Fibroblast of villous mesenchyme (primary cell): ENCODE results near the gene DYRK4. TPM values are rescaled to one million over a fixed set of nuclear protein-coding genes. Genes with fewer than 3 reads are reported as not detected.

ENCODE experiments used
- DNase-seq: peaks from one replicate; pipeline ENCODE4 v3.0.0-alpha.2; 2010; ENCODE audit warnings: low read depth
- H3K4me3 ChIP-seq: 2 replicates; pipeline ENCODE4 v1.5.1; 2011; ENCODE audit warnings: low read depth, mild to moderate bottlenecking, low read length
- CTCF ChIP-seq: IDR thresholded peaks from 2 replicates; pipeline ENCODE4 v1.5.1; 2012; ENCODE audit warnings: low read depth, mild to moderate bottlenecking, low read length; ENCODE audit not compliant: insufficient read depth
- total RNA-seq: library from RNA; depleted of rRNA; stranded (reverse); fragments of >200 nt; gene quantifications from 2 replicates; pipeline ENCODE4 v1.2.3, GENCODE V29; 2012

Gene DYRK4
- total RNA-seq, 1 donor = 39.3 TPM

- no peak overlapping the region for H3K4me3 ChIP-seq
- DNase-seq = no peak
- TF ChIP-seq CTCF = no peak
These were observed 91.7 kb downstream of the DYRK4 start for GRCh38 chr12:4653691-4654090.

Other genes with a start within 250 kb of the DYRK4 start
- 10.3 and 20.7 TPM in 2 replicates for gene TIGAR, start 241.0 kb upstream of the DYRK4 start, total RNA-seq
- not detected in 2 replicates for gene FGF23, start 182.5 kb upstream of the DYRK4 start, total RNA-seq
- not detected in 2 replicates for gene FGF6, start 116.4 kb upstream of the DYRK4 start, total RNA-seq
- gene RAD51AP1, start 23.3 kb upstream of the DYRK4 start, total RNA-seq = 9.3 and 18.1 TPM in 2 replicates
- 0.64 and 1.3 TPM in 2 replicates for gene AKAP3, start 86.8 kb downstream of the DYRK4 start, total RNA-seq
- gene NDUFA9, start 86.9 kb downstream of the DYRK4 start, total RNA-seq = 33.2 and 54.0 TPM in 2 replicates
- gene GALNT8, start 158.2 kb downstream of the DYRK4 start, total RNA-seq = under 0.01 TPM in 2 replicates